Breast epithelium (tissue), 3 donors: Measurements from ENCODE around the gene PRDM4.

Source experiments
- POLR2A ChIP-seq: fragments of 450-650 bp; IDR thresholded peaks from one replicate; pipeline ENCODE4 v1.6.1; 2016; ENCODE audit warnings: antibody characterized with exemption, mild to moderate bottlenecking, moderate library complexity
- POLR2AphosphoS5 ChIP-seq, 3 donors: sonication (generic); formaldehyde crosslinking; IDR thresholded peaks; one replicate each; pipeline ENCODE4 v1.6.1; 2017; ENCODE audit warnings: antibody characterized with exemption in 3 of 3
- TF ChIP-seq, protein P1 (sequence below), 3 donors: fragments of 450-650 bp; IDR thresholded peaks; one replicate each; pipeline ENCODE4 v1.5.1; 2016 to 2017; ENCODE audit warnings: antibody characterized with exemption in 3 of 3, mild to moderate bottlenecking in 3 of 3, moderate library complexity in 3 of 3

DNA sequence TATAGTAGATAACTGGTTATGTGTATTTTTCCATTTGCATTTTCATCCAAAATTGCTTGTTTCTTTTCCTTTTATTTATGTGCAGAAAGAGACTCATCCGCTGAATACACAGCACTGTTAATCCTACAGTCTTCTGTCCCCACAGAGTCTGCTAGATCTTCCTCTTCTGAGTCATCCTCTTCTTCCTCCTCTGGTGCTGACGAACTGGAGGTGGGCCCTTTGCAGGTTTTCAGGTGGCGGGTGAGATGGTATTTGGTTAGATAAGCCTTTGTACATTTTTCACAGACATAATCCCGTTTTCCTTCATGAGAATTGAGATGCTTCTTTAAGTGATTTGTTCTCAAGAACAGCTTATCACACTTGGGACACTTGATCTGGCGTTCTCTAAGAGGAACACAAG, 26.8 kb downstream of the PRDM4 start:
- TF ChIP-seq POLR2A (no peak), POLR2AphosphoS5 (IDR thresholded peaks at IDR 0.05) (no peak)
- TF ChIP-seq, protein P1, sequence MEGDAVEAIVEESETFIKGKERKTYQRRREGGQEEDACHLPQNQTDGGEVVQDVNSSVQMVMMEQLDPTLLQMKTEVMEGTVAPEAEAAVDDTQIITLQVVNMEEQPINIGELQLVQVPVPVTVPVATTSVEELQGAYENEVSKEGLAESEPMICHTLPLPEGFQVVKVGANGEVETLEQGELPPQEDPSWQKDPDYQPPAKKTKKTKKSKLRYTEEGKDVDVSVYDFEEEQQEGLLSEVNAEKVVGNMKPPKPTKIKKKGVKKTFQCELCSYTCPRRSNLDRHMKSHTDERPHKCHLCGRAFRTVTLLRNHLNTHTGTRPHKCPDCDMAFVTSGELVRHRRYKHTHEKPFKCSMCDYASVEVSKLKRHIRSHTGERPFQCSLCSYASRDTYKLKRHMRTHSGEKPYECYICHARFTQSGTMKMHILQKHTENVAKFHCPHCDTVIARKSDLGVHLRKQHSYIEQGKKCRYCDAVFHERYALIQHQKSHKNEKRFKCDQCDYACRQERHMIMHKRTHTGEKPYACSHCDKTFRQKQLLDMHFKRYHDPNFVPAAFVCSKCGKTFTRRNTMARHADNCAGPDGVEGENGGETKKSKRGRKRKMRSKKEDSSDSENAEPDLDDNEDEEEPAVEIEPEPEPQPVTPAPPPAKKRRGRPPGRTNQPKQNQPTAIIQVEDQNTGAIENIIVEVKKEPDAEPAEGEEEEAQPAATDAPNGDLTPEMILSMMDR (IDR thresholded peaks at IDR 0.05) = no peak
